GM23248 (cell line): ENCODE data around the gene RHOB.

Experiments used
- EZH2 ChIP-seq: fragments of 200-600 bp; sonication (generic); IDR thresholded peaks from 2 replicates; pipeline ENCODE4 v1.6.1; 2018; ENCODE audit warnings: antibody characterized with exemption, mild to moderate bottlenecking; ENCODE audit not compliant: insufficient read depth, poor library complexity, severe bottlenecking
- EZH2phosphoT487 ChIP-seq: fragments of 200-600 bp; sonication (generic); IDR thresholded peaks from 2 replicates; pipeline ENCODE4 v1.6.1; 2018; ENCODE audit warnings: antibody characterized with exemption, moderate library complexity, mild to moderate bottlenecking, low read depth; ENCODE audit not compliant: insufficient read depth

GRCh38 chr2:20496076-20496872, 49.4 kb downstream of the RHOB start:
- TF ChIP-seq EZH2 (no peak), EZH2phosphoT487 (no peak)
